ENCODE measurements around the gene ING1. TPM values are rescaled to one million over a fixed set of nuclear protein-coding genes. Genes with fewer than 3 reads are reported as not detected.

The ING1 gene
- polyA plus RNA-seq, 2 of the 4 experiments (the other 2 are of a cell fraction) = 7.9 to 8.6 TPM

DNA sequence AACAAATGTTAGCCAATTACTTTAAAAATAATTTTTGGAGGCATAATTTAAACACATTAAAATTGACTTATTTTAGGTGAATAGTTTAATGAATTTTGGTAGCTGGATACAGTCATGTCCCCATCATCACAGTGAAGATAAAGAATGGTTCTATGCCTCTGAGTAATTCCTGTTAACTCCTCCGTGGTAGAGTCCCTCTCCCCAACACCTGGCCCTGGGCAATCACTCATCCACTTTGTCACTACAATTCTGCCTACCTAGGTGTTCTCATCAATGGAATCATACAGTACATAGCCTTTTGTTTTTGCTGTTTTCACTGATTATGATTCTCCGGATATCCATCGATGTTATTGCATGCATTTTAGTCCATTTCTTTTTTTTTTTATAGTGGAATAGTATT lies 55.6 kb downstream of the ING1 start:
- TF ChIP-seq FOSB (CRISPR knock-in tag; IDR thresholded peaks at IDR 0.05) = no peak
- TF ChIP-seq, protein P1, sequence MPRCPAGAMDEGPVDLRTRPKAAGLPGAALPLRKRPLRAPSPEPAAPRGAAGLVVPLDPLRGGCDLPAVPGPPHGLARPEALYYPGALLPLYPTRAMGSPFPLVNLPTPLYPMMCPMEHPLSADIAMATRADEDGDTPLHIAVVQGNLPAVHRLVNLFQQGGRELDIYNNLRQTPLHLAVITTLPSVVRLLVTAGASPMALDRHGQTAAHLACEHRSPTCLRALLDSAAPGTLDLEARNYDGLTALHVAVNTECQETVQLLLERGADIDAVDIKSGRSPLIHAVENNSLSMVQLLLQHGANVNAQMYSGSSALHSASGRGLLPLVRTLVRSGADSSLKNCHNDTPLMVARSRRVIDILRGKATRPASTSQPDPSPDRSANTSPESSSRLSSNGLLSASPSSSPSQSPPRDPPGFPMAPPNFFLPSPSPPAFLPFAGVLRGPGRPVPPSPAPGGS (IDR thresholded peaks at IDR 0.05) = no peak
- TF ChIP-seq, protein P2, sequence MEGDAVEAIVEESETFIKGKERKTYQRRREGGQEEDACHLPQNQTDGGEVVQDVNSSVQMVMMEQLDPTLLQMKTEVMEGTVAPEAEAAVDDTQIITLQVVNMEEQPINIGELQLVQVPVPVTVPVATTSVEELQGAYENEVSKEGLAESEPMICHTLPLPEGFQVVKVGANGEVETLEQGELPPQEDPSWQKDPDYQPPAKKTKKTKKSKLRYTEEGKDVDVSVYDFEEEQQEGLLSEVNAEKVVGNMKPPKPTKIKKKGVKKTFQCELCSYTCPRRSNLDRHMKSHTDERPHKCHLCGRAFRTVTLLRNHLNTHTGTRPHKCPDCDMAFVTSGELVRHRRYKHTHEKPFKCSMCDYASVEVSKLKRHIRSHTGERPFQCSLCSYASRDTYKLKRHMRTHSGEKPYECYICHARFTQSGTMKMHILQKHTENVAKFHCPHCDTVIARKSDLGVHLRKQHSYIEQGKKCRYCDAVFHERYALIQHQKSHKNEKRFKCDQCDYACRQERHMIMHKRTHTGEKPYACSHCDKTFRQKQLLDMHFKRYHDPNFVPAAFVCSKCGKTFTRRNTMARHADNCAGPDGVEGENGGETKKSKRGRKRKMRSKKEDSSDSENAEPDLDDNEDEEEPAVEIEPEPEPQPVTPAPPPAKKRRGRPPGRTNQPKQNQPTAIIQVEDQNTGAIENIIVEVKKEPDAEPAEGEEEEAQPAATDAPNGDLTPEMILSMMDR (IDR thresholded peaks at IDR 0.05) = no peak
- no peak for TF ChIP-seq RNF2 (IDR thresholded peaks at IDR 0.05; ENCODE audit: borderline replicate concordance, low read depth)
- TF ChIP-seq, protein P3, sequence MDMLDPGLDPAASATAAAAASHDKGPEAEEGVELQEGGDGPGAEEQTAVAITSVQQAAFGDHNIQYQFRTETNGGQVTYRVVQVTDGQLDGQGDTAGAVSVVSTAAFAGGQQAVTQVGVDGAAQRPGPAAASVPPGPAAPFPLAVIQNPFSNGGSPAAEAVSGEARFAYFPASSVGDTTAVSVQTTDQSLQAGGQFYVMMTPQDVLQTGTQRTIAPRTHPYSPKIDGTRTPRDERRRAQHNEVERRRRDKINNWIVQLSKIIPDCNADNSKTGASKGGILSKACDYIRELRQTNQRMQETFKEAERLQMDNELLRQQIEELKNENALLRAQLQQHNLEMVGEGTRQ (IDR thresholded peaks at IDR 0.05) = no peak
- TF ChIP-seq RFX5 (IDR thresholded peaks at IDR 0.05) = no peak
- TF ChIP-seq ZFP36 (IDR thresholded peaks at IDR 0.05; ENCODE audit: borderline replicate concordance, partially characterized antibody) = no peak
- no peak for TF ChIP-seq ZSCAN20 (CRISPR knock-in tag; IDR thresholded peaks at IDR 0.05)
- no peak for TF ChIP-seq HOXA7 (CRISPR knock-in tag; IDR thresholded peaks at IDR 0.05)
- no peak for TF ChIP-seq ZC3H11A (IDR thresholded peaks at IDR 0.05)
- TF ChIP-seq FOSL2 (IDR thresholded peaks at IDR 0.05) = no peak
- TF ChIP-seq FOSL2 (CRISPR knock-in tag; IDR thresholded peaks at IDR 0.05) = no peak
- TF ChIP-seq, protein P4, sequence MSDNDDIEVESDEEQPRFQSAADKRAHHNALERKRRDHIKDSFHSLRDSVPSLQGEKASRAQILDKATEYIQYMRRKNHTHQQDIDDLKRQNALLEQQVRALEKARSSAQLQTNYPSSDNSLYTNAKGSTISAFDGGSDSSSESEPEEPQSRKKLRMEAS (IDR thresholded peaks at IDR 0.05) = no peak
- no peak for TF ChIP-seq EHMT2 (IDR thresholded peaks at IDR 0.05; ENCODE audit: low read depth)
- TF ChIP-seq ESRRA (IDR thresholded peaks at IDR 0.05; ENCODE audit: borderline replicate concordance, low read length) = no peak
- TF ChIP-seq EP300 (IDR thresholded peaks at IDR 0.05) = no peak
- TF ChIP-seq, protein P5, sequence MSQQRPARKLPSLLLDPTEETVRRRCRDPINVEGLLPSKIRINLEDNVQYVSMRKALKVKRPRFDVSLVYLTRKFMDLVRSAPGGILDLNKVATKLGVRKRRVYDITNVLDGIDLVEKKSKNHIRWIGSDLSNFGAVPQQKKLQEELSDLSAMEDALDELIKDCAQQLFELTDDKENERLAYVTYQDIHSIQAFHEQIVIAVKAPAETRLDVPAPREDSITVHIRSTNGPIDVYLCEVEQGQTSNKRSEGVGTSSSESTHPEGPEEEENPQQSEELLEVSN (IDR thresholded peaks at IDR 0.05; ENCODE audit: borderline replicate concordance, low read depth) = no peak
- no peak for TF ChIP-seq JUNB (IDR thresholded peaks at IDR 0.05)
- TF ChIP-seq, protein P6, sequence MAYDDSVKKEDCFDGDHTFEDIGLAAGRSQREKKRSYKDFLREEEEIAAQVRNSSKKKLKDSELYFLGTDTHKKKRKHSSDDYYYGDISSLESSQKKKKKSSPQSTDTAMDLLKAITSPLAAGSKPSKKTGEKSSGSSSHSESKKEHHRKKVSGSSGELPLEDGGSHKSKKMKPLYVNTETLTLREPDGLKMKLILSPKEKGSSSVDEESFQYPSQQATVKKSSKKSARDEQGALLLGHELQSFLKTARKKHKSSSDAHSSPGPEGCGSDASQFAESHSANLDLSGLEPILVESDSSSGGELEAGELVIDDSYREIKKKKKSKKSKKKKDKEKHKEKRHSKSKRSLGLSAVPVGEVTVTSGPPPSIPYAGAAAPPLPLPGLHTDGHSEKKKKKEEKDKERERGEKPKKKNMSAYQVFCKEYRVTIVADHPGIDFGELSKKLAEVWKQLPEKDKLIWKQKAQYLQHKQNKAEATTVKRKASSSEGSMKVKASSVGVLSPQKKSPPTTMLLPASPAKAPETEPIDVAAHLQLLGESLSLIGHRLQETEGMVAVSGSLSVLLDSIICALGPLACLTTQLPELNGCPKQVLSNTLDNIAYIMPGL (CRISPR knock-in tag; IDR thresholded peaks at IDR 0.05; ENCODE audit: borderline replicate concordance) = no peak
- TF ChIP-seq MAZ (IDR thresholded peaks at IDR 0.05; ENCODE audit: borderline replicate concordance, low read depth, low read length) = no peak
- no peak for FAIRE-seq
- no peak for DNase-seq (ENCODE audit: low read depth in 1 of 2, low spot score in 1 of 2)
- Histone ChIP-seq H3K4me2 (no peak overlapping the region), H3K9me3 (no peaks in the 10 kb centered on the region), H3K4me1 (no peaks in the 10 kb centered on the region), H3K27ac (no peak overlapping the region), H3K4me3 (no peak overlapping the region)
- ATAC-seq = no peak
- POLR2A ChIA-PET = no interaction called here
- CTCF ChIA-PET = interaction anchor here (0.8 kb wide), 1 partner anchor 13 kb away, joined by 3 read pairs; no protein-coding TSS in a partner anchor
- WGBS (ENCODE audit: missing lambda C conversion rate) = 15% methylated on average over 3 of the region's 3 CpGs

DNA sequence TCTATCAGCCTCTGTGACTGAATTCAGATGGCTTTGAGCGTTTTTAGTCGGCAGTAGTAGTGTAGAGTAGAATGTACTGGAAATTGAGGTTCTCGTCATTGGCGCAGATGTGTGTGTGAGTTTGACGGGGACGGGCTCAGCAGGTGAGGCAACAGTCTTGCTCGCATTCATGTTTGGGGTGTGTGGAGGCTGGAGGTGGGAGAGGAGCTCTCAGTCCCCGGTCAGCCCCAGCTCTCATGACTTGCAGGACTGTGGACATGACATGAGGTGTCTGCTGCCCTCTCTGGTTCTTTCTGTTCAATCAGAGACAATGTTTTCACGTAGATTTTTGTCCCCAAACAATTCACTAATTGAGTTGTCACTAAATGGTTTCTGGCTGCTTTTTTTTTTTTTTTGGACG lies 57.2 kb downstream of the ING1 start:
- ATAC-seq (no peak), FAIRE-seq (no peak), DNase-seq (ENCODE audit: low read depth in 1 of 2, low spot score in 1 of 2) (no peak)
- no peak for TF ChIP-seq BHLHE40 (IDR thresholded peaks at IDR 0.05; ENCODE audit: low read depth, low read length)
- TF ChIP-seq RFX5 (IDR thresholded peaks at IDR 0.05) = no peak
- no peak for TF ChIP-seq HOXA7 (CRISPR knock-in tag; IDR thresholded peaks at IDR 0.05)
- TF ChIP-seq GATA3 (IDR thresholded peaks at IDR 0.05; ENCODE audit: borderline replicate concordance) = no peak
- no peak for TF ChIP-seq KDM1A (IDR thresholded peaks at IDR 0.05; ENCODE audit: low read depth)
- no peak for TF ChIP-seq NPAS2 (CRISPR knock-in tag; IDR thresholded peaks at IDR 0.05; ENCODE audit: borderline replicate concordance)
- no peak for TF ChIP-seq FOXS1 (CRISPR knock-in tag; IDR thresholded peaks at IDR 0.05)
- no peak for TF ChIP-seq TFCP2L1 (CRISPR knock-in tag; IDR thresholded peaks at IDR 0.05)
- no peak for TF ChIP-seq CEBPB (IDR thresholded peaks at IDR 0.05)
- TF ChIP-seq JUNB (IDR thresholded peaks at IDR 0.05) = no peak
- no peak for TF ChIP-seq EP300 (IDR thresholded peaks at IDR 0.05)
- no peak for TF ChIP-seq RARB (CRISPR knock-in tag; IDR thresholded peaks at IDR 0.05)
- TF ChIP-seq RAD21 (conservative IDR thresholded peaks at IDR 0.05 in 1 of 2, IDR thresholded peaks at IDR 0.05 in 1 of 2) = no peak
- no peak for TF ChIP-seq FOSB (CRISPR knock-in tag; IDR thresholded peaks at IDR 0.05)
- no peak for TF ChIP-seq NFE2L2 (conservative IDR thresholded peaks at IDR 0.05; ENCODE audit: low read length)
- TF ChIP-seq EHF (CRISPR knock-in tag; IDR thresholded peaks at IDR 0.05) = no peak
- no peak for TF ChIP-seq HOXB5 (CRISPR knock-in tag; IDR thresholded peaks at IDR 0.05)
- no peak for TF ChIP-seq CHD2 (IDR thresholded peaks at IDR 0.05; ENCODE audit: low read length, partially characterized antibody)
- no peak for TF ChIP-seq KDM5A (IDR thresholded peaks at IDR 0.05)
- WGBS (ENCODE audit: missing lambda C conversion rate) = 61% methylated on average over 10 of the region's 10 CpGs
- CTCF ChIA-PET = interaction anchor here (0.8 to 1.1 kb wide), 2 partner anchors 13 to 177 kb away, joined by 4 read pairs; no protein-coding TSS in a partner anchor
- Histone ChIP-seq H3K4me1 (no peaks in the 10 kb centered on the region), H3K4me2 (no peak overlapping the region), H3K9me3 (no peaks in the 10 kb centered on the region), H3K27ac (no peak overlapping the region), H3K4me3 (no peak overlapping the region)
- POLR2A ChIA-PET = no interaction called here
